ENCODE results near the gene ASB15.

The ASB15 gene

GRCh38 chr7:123609883-123610239 lies 8.2 kb downstream of the ASB15 start:
- TF ChIP-seq REST (IDR thresholded peaks at IDR 0.05; ENCODE audit: insufficient read depth in 1 of 2, low read depth in 2 of 2, low read length in 2 of 2) (no peak), POLR2AphosphoS5 (IDR thresholded peaks at IDR 0.05; ENCODE audit: low read depth, low read length) (no peak), TAF1 (IDR thresholded peaks at IDR 0.05; ENCODE audit: borderline replicate concordance, insufficient read depth, low read length) (no peak), FOXP2 (optimal IDR thresholded peaks at IDR 0.05; ENCODE audit: borderline replicate concordance, extremely low read depth, extremely low read length, insufficient read depth) (no peak), SIN3A (IDR thresholded peaks at IDR 0.05; ENCODE audit: borderline replicate concordance, insufficient read depth, low read length) (no peak)

GRCh38 chr7:123612024-123612423 lies 10.4 kb downstream of the ASB15 start:
- TF ChIP-seq FOXP2 (optimal IDR thresholded peaks at IDR 0.05; ENCODE audit: borderline replicate concordance, extremely low read depth, extremely low read length, insufficient read depth): no peak
- no peak for TF ChIP-seq SIN3A (IDR thresholded peaks at IDR 0.05; ENCODE audit: borderline replicate concordance, insufficient read depth, low read length)
- TF ChIP-seq TAF1 (IDR thresholded peaks at IDR 0.05; ENCODE audit: borderline replicate concordance, insufficient read depth, low read length): no peak
- no peak for TF ChIP-seq POLR2AphosphoS5 (IDR thresholded peaks at IDR 0.05; ENCODE audit: low read depth, low read length)
- TF ChIP-seq REST (IDR thresholded peaks at IDR 0.05; ENCODE audit: insufficient read depth in 1 of 2, low read depth in 2 of 2, low read length in 2 of 2): no peak

- TF ChIP-seq REST (IDR thresholded peaks at IDR 0.05; ENCODE audit: insufficient read depth in 1 of 2, low read depth in 2 of 2, low read length in 2 of 2) (no peak), SIN3A (IDR thresholded peaks at IDR 0.05; ENCODE audit: borderline replicate concordance, insufficient read depth, low read length) (no peak), POLR2AphosphoS5 (IDR thresholded peaks at IDR 0.05; ENCODE audit: low read depth, low read length) (no peak), TAF1 (IDR thresholded peaks at IDR 0.05; ENCODE audit: borderline replicate concordance, insufficient read depth, low read length) (no peak), FOXP2 (optimal IDR thresholded peaks at IDR 0.05; ENCODE audit: borderline replicate concordance, extremely low read depth, extremely low read length, insufficient read depth) (no peak)
Observed at GRCh38 chr7:123615344-123615743, 13.7 kb downstream of the ASB15 start.

GRCh38 chr7:123616223-123616622 lies 14.6 kb downstream of the ASB15 start:
- TF ChIP-seq POLR2AphosphoS5 (IDR thresholded peaks at IDR 0.05; ENCODE audit: low read depth, low read length) (no peak), TAF1 (IDR thresholded peaks at IDR 0.05; ENCODE audit: borderline replicate concordance, insufficient read depth, low read length) (no peak), REST (IDR thresholded peaks at IDR 0.05; ENCODE audit: insufficient read depth in 1 of 2, low read depth in 2 of 2, low read length in 2 of 2) (no peak), FOXP2 (optimal IDR thresholded peaks at IDR 0.05; ENCODE audit: borderline replicate concordance, extremely low read depth, extremely low read length, insufficient read depth) (no peak), SIN3A (IDR thresholded peaks at IDR 0.05; ENCODE audit: borderline replicate concordance, insufficient read depth, low read length) (no peak)

- no peak for TF ChIP-seq SIN3A (IDR thresholded peaks at IDR 0.05; ENCODE audit: borderline replicate concordance, insufficient read depth, low read length)
- no peak for TF ChIP-seq FOXP2 (optimal IDR thresholded peaks at IDR 0.05; ENCODE audit: borderline replicate concordance, extremely low read depth, extremely low read length, insufficient read depth)
- no peak for TF ChIP-seq REST (IDR thresholded peaks at IDR 0.05; ENCODE audit: insufficient read depth in 1 of 2, low read depth in 2 of 2, low read length in 2 of 2)
- no peak for TF ChIP-seq TAF1 (IDR thresholded peaks at IDR 0.05; ENCODE audit: borderline replicate concordance, insufficient read depth, low read length)
- no peak for TF ChIP-seq POLR2AphosphoS5 (IDR thresholded peaks at IDR 0.05; ENCODE audit: low read depth, low read length)
Observed at GRCh38 chr7:123621707-123622106, 20.1 kb downstream of the ASB15 start.

Data from PFSK-1 (cell line).